Endothelial cell of hepatic sinusoid (primary cell): ENCODE results near the gene ATP23.

Experiments
- in situ Hi-C: cut with HindIII; loops from 2 replicates; pipeline ENCODE4 v1.10.0; 2017; ENCODE audit warnings: low sequenced_read_pairs

ATP23 gene

GRCh38 chr12:57907281-57907680, 34.1 kb upstream of the ATP23 start:
- in situ Hi-C loops, result no loop called here

GRCh38 chr12:57908511-57908910, 32.9 kb upstream of the ATP23 start:
- in situ Hi-C loops, result no loop called here

- in situ Hi-C loops, result no loop called here
Measured at GRCh38 chr12:57909056-57909455, 32.3 kb upstream of the ATP23 start.

GRCh38 chr12:57909611-57910010, 31.8 kb upstream of the ATP23 start:
- in situ Hi-C loops, result no loop called here

- in situ Hi-C loops, result no loop called here
Measured at GRCh38 chr12:57918147-57918546, 23.2 kb upstream of the ATP23 start.

GRCh38 chr12:57927086-57927485, 14.3 kb upstream of the ATP23 start:
- in situ Hi-C loops, result no loop called here

- in situ Hi-C loops, result no loop called here
Measured at GRCh38 chr12:57929092-57929830, 12.1 kb upstream of the ATP23 start.

GRCh38 chr12:57934819-57935218, 6.5 kb upstream of the ATP23 start:
- in situ Hi-C loops, result no loop called here

GRCh38 chr12:57935331-57935730, 6.0 kb upstream of the ATP23 start:
- in situ Hi-C loops, result no loop called here

- in situ Hi-C loops, result no loop called here
Measured at GRCh38 chr12:57935839-57936512, 5.4 kb upstream of the ATP23 start.

GRCh38 chr12:57936513-57936883, 4.9 kb upstream of the ATP23 start:
- in situ Hi-C loops, result no loop called here

- in situ Hi-C loops, result no loop called here
Measured at GRCh38 chr12:57939291-57939690, 2.1 kb upstream of the ATP23 start.

- in situ Hi-C loops, result no loop called here
Measured at GRCh38 chr12:57940052-57940914, 1.1 kb upstream of the ATP23 start.

GRCh38 chr12:57940915-57941164, 527 bp upstream of the ATP23 start:
- in situ Hi-C loops, result no loop called here

- in situ Hi-C loops, result no loop called here
Measured at GRCh38 chr12:57943438-57944080, 2.2 kb downstream of the ATP23 start.

- in situ Hi-C loops, result no loop called here
Measured at GRCh38 chr12:57944313-57945023, 3.1 kb downstream of the ATP23 start.

- in situ Hi-C loops, result no loop called here
Measured at GRCh38 chr12:57952766-57953165, 11.4 kb downstream of the ATP23 start.

GRCh38 chr12:57954768-57955167, 13.4 kb downstream of the ATP23 start:
- in situ Hi-C loops, result no loop called here

- in situ Hi-C loops, result no loop called here
Measured at GRCh38 chr12:57958061-57958657, 16.8 kb downstream of the ATP23 start.

GRCh38 chr12:57964421-57964820, 23.1 kb downstream of the ATP23 start:
- in situ Hi-C loops, result no loop called here
